OCI-LY7 (cell line): ENCODE data around the gene PIAS4.

Experiments used
- EZH2phosphoT487 ChIP-seq: fragments of 200-600 bp; sonication (generic); IDR thresholded peaks from 2 replicates; pipeline ENCODE4 v1.6.1; 2018; ENCODE audit warnings: low read depth, borderline replicate concordance, mild to moderate bottlenecking, mixed run types, antibody characterized with exemption, low read length, moderate library complexity, mixed read lengths
- TF ChIP-seq, protein P1 (sequence below): fragments of 200-600 bp; sonication (generic); conservative IDR thresholded peaks from 2 replicates; pipeline ENCODE4 v1.5.1; 2014; ENCODE audit warnings: mild to moderate bottlenecking, antibody characterized with exemption, low read length, moderate library complexity, mixed read lengths

DNA sequence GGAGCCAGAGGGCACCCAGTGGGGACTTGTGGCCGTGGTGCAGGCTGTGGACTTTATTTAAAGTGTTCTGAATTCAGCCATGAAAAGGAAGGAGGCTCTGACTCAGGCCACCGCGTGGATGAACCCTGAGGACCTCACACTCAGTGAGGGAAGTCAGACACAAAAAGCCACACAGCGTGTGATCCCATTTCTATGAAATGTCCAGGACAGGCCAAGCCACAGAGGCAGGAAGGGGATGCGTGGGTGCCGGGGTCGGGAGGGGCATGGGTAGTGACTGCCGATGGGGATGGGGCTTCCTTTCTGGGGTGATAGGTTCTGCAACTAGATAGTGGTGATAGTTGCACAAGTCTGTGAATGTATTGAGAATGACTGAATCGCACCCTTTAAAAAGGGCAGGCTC, 67.8 kb downstream of the PIAS4 start:
- TF ChIP-seq, protein P1, sequence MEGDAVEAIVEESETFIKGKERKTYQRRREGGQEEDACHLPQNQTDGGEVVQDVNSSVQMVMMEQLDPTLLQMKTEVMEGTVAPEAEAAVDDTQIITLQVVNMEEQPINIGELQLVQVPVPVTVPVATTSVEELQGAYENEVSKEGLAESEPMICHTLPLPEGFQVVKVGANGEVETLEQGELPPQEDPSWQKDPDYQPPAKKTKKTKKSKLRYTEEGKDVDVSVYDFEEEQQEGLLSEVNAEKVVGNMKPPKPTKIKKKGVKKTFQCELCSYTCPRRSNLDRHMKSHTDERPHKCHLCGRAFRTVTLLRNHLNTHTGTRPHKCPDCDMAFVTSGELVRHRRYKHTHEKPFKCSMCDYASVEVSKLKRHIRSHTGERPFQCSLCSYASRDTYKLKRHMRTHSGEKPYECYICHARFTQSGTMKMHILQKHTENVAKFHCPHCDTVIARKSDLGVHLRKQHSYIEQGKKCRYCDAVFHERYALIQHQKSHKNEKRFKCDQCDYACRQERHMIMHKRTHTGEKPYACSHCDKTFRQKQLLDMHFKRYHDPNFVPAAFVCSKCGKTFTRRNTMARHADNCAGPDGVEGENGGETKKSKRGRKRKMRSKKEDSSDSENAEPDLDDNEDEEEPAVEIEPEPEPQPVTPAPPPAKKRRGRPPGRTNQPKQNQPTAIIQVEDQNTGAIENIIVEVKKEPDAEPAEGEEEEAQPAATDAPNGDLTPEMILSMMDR = no peak
- TF ChIP-seq EZH2phosphoT487 = no peak
